Amniotic stem cell (primary cell): ENCODE measurements around the gene ACOT2.

Source experiments
- DNase-seq: peaks from one replicate; lab custom pipeline; 2025; lab: John Stamatoyannopoulos, UW

ACOT2 gene

DNA sequence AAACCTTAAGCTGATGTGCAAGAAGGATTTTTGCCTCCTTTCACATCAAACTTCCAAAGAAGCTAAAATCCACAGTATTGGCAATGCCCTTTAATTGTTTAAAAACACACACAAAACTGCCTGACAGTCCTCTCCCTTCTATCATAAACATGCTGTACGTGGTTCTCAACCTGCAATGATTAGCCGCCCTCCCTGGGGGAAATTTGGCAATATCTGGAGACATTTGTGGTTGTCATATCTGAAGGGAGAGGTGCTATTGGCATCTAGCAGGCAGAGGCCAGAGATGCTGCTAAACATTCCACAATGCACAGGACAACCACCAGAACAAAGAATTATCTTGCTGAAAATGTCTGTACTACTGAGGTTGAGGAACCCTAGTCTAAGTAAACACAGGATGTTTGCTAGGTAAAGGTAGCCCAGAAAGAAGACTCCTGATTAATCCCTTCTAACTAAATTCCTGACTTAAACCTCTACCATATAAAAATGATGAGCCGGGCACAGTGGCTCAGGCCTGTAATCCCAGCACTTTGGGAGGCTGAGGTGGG lies 44.5 kb downstream of the ACOT2 start:
- DNase-seq: no peak

GRCh38 chr14:73616831-73617230 lies 47.8 kb downstream of the ACOT2 start:
- DNase-seq: no peak

DNA sequence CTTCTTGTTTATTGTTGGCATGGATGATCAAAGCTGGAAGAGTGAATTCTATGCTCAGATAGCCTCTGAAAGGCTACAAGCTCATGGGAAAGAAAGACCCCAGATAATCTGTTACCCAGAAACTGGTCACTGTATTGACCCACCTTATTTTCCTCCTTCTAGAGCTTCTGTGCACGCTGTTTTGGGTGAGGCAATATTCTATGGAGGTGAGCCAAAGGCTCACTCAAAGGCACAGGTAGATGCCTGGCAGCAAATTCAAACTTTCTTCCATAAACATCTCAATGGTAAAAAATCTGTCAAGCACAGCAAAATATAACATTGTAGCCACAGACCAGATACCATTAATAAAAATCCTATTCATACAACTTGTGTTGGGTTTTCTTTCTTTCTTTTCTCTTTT lies 50.5 kb downstream of the ACOT2 start:
- DNase-seq: no peak

DNA sequence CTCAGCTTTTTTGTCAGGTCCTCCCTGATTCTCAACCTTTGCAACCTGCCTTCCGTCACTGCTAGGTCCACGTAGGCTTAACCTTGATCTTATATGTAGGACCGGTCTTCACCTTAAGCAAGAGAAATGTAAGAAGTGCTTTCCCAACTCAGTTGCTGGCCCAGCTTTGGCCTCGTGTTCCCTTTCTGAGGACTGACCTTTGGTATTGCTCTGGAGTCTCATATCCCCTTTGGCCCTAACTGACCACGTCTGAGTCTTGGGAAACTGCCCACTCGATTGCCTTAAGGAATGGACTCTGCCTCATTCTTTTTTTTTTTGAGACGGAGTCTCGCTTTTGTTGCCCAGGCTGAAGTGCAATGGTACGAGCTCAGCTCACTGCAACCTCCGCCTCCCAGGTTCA lies 51.3 kb downstream of the ACOT2 start:
- DNase-seq: no peak

DNA sequence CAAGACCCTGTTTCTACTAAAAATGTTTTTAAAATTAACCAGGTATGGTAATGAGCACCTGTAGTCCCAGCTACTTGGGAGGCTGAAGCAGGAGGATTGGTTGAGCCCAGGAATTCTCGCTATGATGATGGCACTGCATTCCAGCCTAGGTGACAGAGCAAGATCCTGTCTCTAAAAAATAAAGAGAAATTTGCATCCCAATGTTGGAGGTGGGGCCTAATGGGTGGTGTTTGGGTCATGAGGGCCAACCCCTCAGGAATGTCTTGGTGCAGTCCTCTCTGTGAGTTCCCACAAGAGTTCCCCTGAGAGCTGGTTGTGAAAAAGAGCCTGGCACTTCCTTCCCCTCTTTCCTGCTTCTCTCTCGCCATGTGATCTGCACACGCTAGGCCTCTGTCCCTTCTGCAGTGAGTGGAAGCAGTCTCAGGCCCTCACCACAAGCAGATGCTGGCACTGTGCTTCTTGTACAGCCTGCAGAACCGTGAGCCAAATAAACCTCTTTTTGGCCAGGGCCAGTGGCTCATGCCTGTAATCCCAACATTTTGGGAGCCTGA lies 54.6 kb downstream of the ACOT2 start:
- no peak for DNase-seq
